Metanephros (tissue), 1 donor: ENCODE measurements around the gene CSN2. TPM values are rescaled to one million over a fixed set of nuclear protein-coding genes. Genes with fewer than 3 reads are reported as not detected.

Experiments used
- total RNA-seq: library from RNA; depleted of rRNA; stranded (reverse); fragments of >200 nt; gene quantifications from one replicate; pipeline ENCODE4 v1.2.3, GENCODE V29; 2014

Gene CSN2, protein sequence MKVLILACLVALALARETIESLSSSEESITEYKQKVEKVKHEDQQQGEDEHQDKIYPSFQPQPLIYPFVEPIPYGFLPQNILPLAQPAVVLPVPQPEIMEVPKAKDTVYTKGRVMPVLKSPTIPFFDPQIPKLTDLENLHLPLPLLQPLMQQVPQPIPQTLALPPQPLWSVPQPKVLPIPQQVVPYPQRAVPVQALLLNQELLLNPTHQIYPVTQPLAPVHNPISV
- total RNA-seq = not detected

DNA sequence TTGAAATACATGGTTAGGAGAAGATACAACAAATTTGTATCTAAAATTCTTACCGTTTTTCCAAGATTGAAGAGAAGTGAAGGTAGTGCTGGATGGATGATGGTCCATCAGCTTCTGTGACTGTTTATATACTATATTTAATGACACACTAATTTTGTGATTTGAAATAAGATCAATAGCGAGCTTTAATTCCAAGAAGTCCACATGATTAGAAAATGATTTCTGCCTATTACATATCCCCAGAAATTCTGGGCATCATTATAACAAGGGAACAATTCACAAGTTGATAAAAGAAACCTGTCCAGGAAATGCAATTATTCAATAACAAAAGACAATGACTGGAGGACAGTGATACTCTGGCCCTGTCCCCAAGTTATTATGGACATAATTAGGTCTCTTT is at the start of gene CSN2:
CSN2 (minus strand) TSS at position 101 of the 400 bp plus-strand sequence. CDS start 4,733 bp downstream, outside the sequence.

DNA sequence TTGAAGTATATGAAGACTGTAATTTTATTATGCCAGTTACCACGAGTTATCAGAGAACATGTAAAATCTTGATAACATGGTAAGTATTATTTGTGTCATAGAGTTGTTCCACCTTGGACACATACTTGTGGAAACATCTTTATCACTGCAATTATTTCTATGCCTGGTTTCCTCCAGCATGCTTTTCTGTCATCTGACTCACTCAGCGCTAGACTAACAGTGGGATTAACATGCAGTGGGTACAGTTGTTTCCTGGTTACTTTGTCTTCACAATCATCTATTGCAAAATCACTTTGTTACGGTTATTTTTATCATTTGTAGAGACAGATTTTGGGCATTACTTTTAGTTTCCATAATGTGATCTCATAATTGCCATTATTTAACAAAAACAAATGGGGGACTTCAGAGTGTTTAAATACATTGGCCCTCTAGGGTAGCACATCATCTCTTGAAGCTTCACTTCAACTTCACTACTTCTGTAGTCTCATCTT is 30.0 kb upstream of the CSN2 start, which contains the start of gene STATH:
STATH (plus strand) TSS at position 441 of the 491 bp plus-strand sequence. CDS start 2,472 bp downstream, outside the sequence.

DNA sequence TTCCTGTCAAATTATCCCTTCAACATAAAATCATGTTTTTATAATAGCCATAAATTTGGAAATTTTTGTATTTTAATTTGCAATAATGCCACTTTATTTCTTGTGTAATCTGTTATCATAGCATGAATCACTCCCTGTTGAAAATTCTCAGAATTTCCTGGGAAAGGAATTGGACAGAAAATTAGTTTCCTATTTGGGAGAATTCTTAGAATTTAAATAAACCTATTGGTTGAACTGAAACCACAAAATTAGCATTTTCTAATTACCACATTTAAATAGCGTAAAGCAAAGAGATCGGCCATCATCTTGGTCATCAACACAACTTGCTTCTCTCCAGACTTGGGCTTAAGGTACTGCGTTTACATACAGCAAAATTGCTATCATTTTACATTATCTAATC is 34.8 kb downstream of the CSN2 start, which contains the start of gene CSN1S1:
CSN1S1 (plus strand) TSS at position 301 of the 400 bp plus-strand sequence. CDS start 1,488 bp downstream, outside the sequence.

Other genes with a start within 250 kb of the CSN2 start
- 1.6 TPM for gene SULT1B1, start 205.1 kb downstream of the CSN2 start, total RNA-seq
- 354 TPM for gene SULT1E1, start 105.6 kb downstream of the CSN2 start, total RNA-seq
- not detected for gene CSN1S1, start 34.7 kb downstream of the CSN2 start, total RNA-seq
- gene STATH, start 30.2 kb upstream of the CSN2 start, total RNA-seq = not detected
- not detected for gene HTN3, start 62.7 kb upstream of the CSN2 start, total RNA-seq
- gene HTN1, start 84.7 kb upstream of the CSN2 start, total RNA-seq = not detected
- gene PRR27, start 188.5 kb upstream of the CSN2 start, total RNA-seq = not detected
- 0.29 TPM for gene ODAM, start 230.0 kb upstream of the CSN2 start, total RNA-seq